LNCaP clone FGC (cell line): ENCODE measurements around the gene PLA2G15.

Source experiments
- DNase-seq: peaks from one replicate; pipeline ENCODE4 v3.0.0-alpha.2; 2011; ENCODE audit warnings: low read depth
- H3K4me3 ChIP-seq: 2 replicates; pipeline ENCODE4 v1.5.1; 2011; ENCODE audit warnings: mild to moderate bottlenecking, low read depth, low read length, control low read depth
- CTCF ChIP-seq: IDR thresholded peaks from 2 replicates; pipeline ENCODE4 v1.5.1; 2012; ENCODE audit warnings: mild to moderate bottlenecking; ENCODE audit not compliant: control insufficient read depth, insufficient read depth; ENCODE audit errors: extremely low read depth

The PLA2G15 gene

DNA sequence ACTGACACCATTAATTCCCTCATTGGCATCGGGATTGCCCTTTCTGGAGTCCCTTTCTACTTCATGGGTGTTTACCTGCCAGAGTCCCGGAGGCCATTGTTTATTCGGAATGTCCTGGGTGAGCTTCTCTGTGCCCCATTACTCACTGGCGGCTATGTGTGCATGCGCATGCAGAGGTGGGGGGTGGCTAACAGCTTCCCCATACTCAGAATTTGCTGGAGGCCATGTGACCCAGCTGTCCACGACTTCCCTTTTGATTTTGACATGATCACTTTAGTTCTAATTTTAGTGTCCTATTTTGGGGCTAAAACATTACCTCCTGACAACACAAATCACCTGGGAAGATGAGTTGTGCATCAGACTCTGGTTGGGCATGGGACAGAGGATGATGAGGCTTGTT lies 51.5 kb downstream of the PLA2G15 start:
- DNase-seq: no peak
- TF ChIP-seq CTCF: no peak

DNA sequence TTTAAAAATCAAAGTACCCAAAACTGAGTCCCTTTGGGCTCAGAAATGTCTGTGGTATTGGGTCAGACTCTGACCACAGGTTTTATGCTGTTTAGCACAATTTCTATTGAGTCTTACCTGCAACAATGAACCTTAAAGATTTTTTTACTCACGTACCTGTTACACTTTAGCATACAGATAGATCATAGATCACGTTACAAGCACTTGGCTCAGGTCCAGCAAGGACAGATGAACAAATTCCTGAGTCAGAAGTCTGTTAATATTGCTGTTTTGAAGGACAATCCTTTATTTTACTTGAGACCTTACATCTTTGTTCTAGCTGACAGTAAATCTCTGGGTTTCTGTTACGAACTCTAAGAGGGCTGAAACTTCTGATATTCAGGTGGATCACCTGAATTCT lies 52.7 kb downstream of the PLA2G15 start:
- no peak overlapping the region for H3K4me3 ChIP-seq
- DNase-seq: no peak
- TF ChIP-seq CTCF: no peak

More for the DNA sequence above, 51.5 kb downstream of the PLA2G15 start:
- H3K4me3 ChIP-seq: no peak overlapping the region

DNA sequence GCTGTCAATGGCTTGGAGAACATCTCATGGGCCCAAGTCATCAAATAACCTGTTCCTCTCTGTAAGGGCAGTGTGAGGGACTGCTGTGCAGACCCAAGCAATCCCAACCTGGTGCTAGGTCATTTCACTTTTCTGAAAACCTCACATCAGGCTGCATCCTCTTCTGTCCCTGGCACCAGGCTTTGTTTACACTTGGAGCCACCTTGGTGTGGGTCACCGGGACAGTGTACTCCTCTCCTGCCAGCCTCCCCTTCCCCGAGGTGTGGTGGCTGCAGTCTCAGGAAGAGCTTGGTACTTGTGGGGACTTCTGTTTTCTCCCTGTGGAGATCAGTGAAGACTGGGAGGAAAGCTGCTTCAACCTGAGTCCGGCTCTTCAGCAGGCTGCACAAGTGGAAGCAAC lies 53.1 kb downstream of the PLA2G15 start:
- TF ChIP-seq CTCF: no peak
- DNase-seq: no peak

GRCh38 chr16:68298907-68299561 lies 53.9 kb downstream of the PLA2G15 start:
- DNase-seq: peak; percentile 28
- no peak overlapping the region for H3K4me3 ChIP-seq
- no peak for TF ChIP-seq CTCF

More for the DNA sequence above, 53.1 kb downstream of the PLA2G15 start:
- no peak overlapping the region for H3K4me3 ChIP-seq

DNA sequence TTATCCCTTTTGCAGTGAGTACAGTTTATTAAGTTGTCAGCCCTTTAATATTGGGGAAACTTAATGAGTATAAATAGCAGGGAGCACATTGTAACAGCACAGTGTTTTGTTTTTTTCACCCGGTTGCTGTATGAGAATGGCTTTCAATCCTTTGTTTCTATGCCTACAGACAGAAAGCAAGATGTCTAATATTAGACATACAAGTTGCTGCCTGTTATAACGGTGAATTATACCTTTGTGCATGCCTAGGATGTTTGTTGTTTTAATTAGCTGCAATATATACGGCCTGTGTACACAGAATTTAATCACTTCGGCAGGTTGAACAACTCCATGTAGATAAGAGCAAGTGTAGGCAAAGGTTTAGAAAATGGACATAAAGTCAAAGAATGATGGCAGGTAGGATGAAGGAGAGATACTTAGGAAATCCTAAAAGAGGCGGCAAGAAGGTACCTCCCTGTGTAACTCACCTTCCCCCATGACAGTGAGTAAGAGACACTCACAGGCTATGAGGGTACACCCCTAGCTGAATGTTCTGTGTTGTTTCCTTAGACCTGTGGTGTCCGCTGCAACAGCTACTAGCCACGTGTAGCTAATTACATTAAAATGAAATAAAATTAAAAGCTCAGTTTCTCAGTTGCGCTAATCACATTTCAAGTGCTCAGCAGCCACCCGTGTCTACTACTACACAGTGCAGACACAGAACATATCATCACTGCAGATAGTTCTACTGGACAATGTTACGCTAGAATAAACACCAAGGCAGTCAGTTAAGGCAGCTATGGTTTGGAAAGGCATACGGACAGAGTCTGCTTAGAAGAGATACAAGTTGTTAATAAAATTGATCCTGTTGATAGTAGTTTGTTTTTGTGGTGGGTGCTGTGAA lies 54.6 kb downstream of the PLA2G15 start:
- TF ChIP-seq CTCF: no peak
- DNase-seq: no peak
- H3K4me3 ChIP-seq: no peak overlapping the region

DNA sequence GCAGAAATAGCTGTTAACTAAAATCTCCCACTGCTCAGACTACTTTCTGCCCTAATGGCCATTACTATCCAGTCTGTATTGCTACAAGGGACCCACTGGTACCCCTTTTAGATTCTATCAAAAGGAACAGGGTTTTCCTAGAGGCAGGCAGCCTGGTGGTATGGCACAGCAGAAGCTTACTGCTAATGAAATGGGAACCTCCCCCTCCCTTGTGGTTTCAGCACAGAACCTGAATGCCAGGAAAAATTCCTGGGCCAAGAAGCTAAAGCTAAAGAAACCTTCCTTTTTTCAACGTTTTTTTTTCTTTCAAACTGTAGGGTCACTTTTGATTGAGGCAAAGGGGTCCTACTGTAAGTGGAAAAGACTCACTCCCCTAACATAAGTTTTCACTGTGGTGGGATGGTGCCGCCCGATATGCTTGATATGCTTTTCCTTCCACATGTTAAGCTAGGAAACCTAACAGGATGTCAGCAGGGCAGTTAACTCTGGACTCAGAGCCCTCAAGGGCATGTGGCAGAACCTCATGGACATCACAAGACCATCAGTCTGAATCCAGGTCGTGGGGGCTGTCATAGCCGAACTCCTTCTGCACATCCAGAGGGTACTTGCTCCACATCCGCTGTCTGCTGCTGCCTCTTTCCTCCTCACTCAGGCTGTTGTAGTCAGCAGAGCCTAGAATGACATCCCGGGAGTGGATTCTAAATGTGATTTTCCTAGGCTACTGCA lies 55.7 kb downstream of the PLA2G15 start:
- TF ChIP-seq CTCF: no peak
- H3K4me3 ChIP-seq: no peak overlapping the region
- DNase-seq: no peak
